T-helper 17 cell (primary cell): Measurements from ENCODE around the gene LEF1. TPM values are rescaled to one million over a fixed set of nuclear protein-coding genes. Genes with fewer than 3 reads are reported as not detected.
"Not testable (repeated sequence)": the region's sequence is repeated elsewhere in the genome, so short reads cannot be mapped to it uniquely, and the experiment has no call there.

Experiments
- ATAC-seq: fragments of 150-1000 bp; cut with Tn5 transposase; 2 replicates; pipeline ENCODE4 v1.10.0; 2021; ENCODE audit warnings: mild to moderate bottlenecking, moderate library complexity
- DNase-seq, 3 donors: peaks; one replicate each; pipeline versions ENCODE4 v3.0.0 to v3.0.0-alpha.2; 2020 to 2021
- H3K9me3 ChIP-seq: one replicate; pipeline ENCODE4 v1.7.0; 2013; ENCODE audit warnings: low read length, mild to moderate bottlenecking; ENCODE audit not compliant: control insufficient read depth, poor library complexity, severe bottlenecking
- H3K27ac Mint-ChIP-seq: one replicate; pipeline ENCODE4 v1.8.0; 2022; ENCODE audit warnings: mild to moderate bottlenecking, moderate library complexity, mixed read lengths
- H3K27me3 Mint-ChIP-seq: one replicate; pipeline ENCODE4 v1.8.0; 2022; ENCODE audit warnings: mixed read lengths
- H3K36me3 Mint-ChIP-seq: one replicate; pipeline ENCODE4 v1.8.0; 2022; ENCODE audit warnings: low read depth, mixed read lengths
- H3K4me1 Mint-ChIP-seq: one replicate; pipeline ENCODE4 v1.8.0; 2022; ENCODE audit warnings: mild to moderate bottlenecking, mixed read lengths
- H3K4me3 Mint-ChIP-seq: one replicate; pipeline ENCODE4 v1.8.0; 2022; ENCODE audit warnings: mild to moderate bottlenecking, moderate library complexity, mixed read lengths
- total RNA-seq, 4 donors: library from RNA in 2 of 4; stranded (reverse) in 2 of 4; gene quantifications; one replicate each; pipeline ENCODE4 v1.2.3 and lab custom pipeline; 2022 to 2026

The LEF1 gene
- total RNA-seq, 2 donors from 2014 or later = 236 to 319 TPM

DNA sequence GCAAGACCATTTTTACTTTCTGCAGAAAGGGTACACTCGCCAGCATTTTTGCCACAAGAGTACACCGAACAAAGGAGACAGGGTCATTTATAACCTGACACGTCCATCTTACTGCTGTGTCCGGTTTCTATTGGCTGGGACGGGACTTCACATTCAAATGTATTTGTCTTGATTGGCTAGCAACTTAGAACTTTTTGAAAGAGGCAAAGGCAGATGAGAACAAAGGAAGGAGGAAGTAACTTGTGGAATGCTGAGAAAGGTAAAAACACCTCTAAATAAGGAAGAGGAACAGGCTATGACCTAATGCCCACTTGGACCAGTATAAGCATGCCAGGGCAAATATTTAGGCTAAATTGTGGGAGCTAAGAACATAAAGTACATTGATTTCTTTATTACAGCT is 156.3 kb downstream of the LEF1 start:
- not testable (repeated sequence) for DNase-seq, H3K4me1 Mint-ChIP-seq, ATAC-seq, H3K27me3 Mint-ChIP-seq, H3K4me3 Mint-ChIP-seq, H3K27ac Mint-ChIP-seq, H3K9me3 ChIP-seq
- peaks cover 11% of the 10 kb centered on the region for H3K36me3 Mint-ChIP-seq

DNA sequence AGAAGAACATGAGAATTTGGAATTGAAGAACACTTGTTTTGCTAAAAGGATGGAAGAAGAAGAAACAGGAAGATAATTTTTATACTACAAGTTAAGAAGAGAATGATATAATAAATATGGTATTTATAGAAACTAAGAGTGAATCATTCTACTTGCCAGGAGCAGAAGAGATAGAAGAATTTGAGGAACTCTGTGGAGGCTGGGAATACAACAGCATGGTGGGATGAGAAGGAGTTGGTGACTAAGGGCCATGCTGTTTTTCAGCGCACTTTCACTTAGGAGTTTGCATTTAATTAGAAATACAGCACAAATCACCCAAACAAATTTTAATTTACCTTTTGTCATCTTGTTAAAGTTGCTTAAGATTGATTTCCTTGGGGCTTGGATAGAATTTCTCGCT is 158.6 kb downstream of the LEF1 start:
- Mint-ChIP-seq H3K27ac (no peak overlapping the region), H3K27me3 (no peaks in the 10 kb centered on the region), H3K36me3 (peaks cover 9% of the 10 kb centered on the region), H3K4me1 (peaks cover 12% of the 10 kb centered on the region), H3K4me3 (no peak overlapping the region)
- ATAC-seq (no peak), DNase-seq (no peak)
- H3K9me3 ChIP-seq = no peaks in the 10 kb centered on the region

DNA sequence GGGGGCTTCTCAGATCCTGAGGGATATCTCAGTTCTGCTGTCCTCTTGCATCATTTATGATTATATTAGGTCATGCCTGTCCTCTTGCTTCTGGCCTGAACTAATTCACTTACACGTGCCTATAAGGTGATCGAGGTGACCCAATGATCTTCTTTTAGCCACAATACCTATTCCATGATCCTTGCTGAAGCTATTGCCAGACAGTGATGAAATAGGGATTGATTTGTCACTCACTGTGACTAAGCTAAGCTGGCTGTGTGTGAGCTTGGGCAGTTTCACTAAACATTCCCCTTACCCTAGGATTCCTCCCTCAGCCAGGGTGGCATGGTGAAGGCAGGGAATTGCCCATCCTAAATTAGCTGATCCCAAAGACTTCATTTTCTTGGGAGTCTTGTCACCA is 160.0 kb downstream of the LEF1 start:
- H3K27me3 Mint-ChIP-seq = no peaks in the 10 kb centered on the region
- DNase-seq = no peak
- no peak overlapping the region for H3K4me3 Mint-ChIP-seq
- H3K4me1 Mint-ChIP-seq = peaks cover 21% of the 10 kb centered on the region
- H3K36me3 Mint-ChIP-seq = peaks cover 9% of the 10 kb centered on the region
- ATAC-seq = no peak
- no peak overlapping the region for H3K27ac Mint-ChIP-seq
- H3K9me3 ChIP-seq = no peaks in the 10 kb centered on the region

DNA sequence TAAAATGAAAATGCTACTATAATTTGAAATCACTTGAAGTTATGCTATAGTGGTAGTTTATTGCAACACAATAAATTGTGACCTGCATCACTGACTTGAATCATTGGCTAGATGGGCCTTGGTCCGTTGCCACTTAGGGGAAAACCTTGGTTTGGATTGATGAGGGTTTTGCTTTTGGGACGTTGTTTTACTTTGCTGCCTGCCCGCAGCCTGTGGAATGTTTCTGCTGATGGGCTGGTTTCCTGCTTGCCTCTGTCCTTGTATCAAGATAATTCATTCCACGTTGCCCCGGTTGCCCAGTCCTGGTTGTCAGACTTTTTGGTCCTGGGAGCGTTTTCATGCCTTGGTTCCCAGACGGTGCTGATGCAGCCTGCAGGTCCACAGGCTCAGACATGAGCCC is 160.7 kb downstream of the LEF1 start:
- H3K4me1 Mint-ChIP-seq = peaks cover 21% of the 10 kb centered on the region
- H3K27ac Mint-ChIP-seq = no peak overlapping the region

DNA sequence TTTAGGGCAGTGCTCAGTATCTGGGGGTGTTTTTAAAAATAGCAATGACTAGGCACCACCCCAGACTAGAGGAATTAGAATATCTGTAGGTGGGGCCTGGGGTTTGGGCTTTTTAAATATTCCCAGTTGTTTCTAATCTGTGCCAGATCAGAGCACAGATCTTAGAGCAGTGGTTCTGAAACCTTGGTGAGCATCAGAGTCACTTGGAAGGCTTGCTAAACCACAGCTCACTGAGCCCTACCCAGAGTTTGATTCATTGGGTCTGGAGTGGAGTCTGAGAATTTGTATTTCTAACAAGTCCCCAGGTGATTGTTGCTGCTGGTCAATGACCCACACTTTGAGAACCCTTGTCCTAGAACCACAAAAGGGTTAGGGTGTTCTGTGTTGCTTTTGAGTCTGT is 162.4 kb downstream of the LEF1 start:
- no peaks in the 10 kb centered on the region for H3K27me3 Mint-ChIP-seq
- H3K4me3 Mint-ChIP-seq = no peak overlapping the region
- no peak for DNase-seq
- H3K9me3 ChIP-seq = no peaks in the 10 kb centered on the region
- H3K4me1 Mint-ChIP-seq = peaks cover 19% of the 10 kb centered on the region
- ATAC-seq = no peak
- no peak overlapping the region for H3K27ac Mint-ChIP-seq
- H3K36me3 Mint-ChIP-seq = peaks cover 9% of the 10 kb centered on the region

More for the DNA sequence above, 160.7 kb downstream of the LEF1 start:
- Mint-ChIP-seq H3K27me3 (no peaks in the 10 kb centered on the region), H3K36me3 (peaks cover 9% of the 10 kb centered on the region), H3K4me3 (no peak overlapping the region)
- ATAC-seq = no peak
- no peaks in the 10 kb centered on the region for H3K9me3 ChIP-seq
- no peak for DNase-seq

DNA sequence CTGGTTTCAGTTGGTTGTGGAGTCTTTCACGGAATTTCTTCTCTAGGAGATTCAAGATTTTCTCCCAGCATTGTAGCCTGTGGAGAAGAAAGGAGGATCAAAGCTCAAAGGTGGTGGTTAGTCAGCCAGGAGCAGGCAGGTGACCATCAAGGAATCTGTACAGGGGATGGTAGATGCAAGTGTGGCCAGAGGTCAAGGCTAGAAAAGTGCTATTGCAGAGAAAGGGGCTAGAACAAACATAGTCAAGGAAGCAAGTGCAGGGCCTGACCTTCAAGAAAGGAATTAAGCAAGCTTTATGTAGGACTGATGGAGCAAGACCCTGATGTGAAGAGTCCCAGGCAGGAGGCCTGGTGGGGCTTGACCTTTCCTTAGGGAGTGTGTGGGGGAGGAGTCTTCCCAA is 162.9 kb downstream of the LEF1 start:
- ATAC-seq (no peak), DNase-seq (no peak)
- no peaks in the 10 kb centered on the region for H3K27me3 Mint-ChIP-seq
- H3K36me3 Mint-ChIP-seq = peaks cover 7% of the 10 kb centered on the region
- H3K27ac Mint-ChIP-seq = no peak overlapping the region
- no peaks in the 10 kb centered on the region for H3K9me3 ChIP-seq
- peaks cover 19% of the 10 kb centered on the region for H3K4me1 Mint-ChIP-seq
- H3K4me3 Mint-ChIP-seq = no peak overlapping the region

DNA sequence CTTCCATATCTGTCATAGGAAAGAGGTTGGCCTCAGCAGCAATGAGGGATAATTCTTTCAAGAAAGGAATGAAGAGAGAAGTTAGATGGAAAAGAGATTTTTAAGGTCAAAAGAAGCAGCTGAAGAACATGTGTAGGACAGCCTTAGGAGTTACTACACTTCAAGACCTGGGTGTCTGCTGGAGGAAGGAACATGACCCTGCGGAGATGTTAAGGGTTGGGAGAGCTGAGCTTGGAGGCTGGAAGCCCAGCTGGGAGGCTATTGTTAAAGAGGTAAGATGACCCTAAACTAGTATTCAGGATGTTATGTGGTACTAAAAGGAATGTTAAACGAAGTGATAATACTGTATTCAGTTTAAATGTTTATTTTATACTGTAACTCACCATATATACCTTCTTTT is 164.1 kb downstream of the LEF1 start:
- H3K36me3 Mint-ChIP-seq = peaks cover 6% of the 10 kb centered on the region
- H3K4me1 Mint-ChIP-seq = peaks cover 22% of the 10 kb centered on the region
- no peaks in the 10 kb centered on the region for H3K27me3 Mint-ChIP-seq
- H3K4me3 Mint-ChIP-seq = no peak overlapping the region
- ATAC-seq (no peak), DNase-seq (no peak)
- H3K27ac Mint-ChIP-seq = no peak overlapping the region
- no peaks in the 10 kb centered on the region for H3K9me3 ChIP-seq

DNA sequence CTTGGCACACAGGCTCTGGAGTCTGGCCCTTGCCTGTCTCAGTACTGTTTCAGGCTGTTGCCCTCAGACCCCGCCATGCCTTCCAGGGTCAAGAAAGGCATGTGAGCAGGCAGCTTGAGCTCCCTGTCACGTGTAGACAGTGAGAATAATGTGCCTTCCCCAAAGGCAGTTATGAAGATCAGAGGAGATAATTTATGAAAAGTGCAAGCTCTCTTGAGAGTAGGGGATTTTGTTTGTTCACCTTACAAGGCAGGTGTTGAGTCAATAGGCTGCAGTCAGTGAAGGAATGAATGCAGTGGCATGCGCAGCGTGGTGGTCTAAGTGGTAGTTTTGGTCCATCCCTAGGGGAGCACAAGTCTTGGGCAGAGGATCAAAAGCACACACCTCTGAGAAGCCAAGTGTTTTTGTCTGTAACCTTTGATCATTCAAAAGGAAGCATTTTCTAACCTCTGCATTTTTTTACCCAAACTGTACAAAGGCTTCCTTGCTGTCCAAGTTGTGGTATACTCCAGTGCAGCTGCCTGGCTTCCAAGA is 164.7 kb downstream of the LEF1 start:
- Mint-ChIP-seq H3K27me3 (no peaks in the 10 kb centered on the region), H3K36me3 (peaks cover 8% of the 10 kb centered on the region), H3K4me1 (peaks cover 24% of the 10 kb centered on the region), H3K27ac (no peak overlapping the region), H3K4me3 (no peak overlapping the region)
- ATAC-seq = no peak
- H3K9me3 ChIP-seq = no peaks in the 10 kb centered on the region
- no peak for DNase-seq

DNA sequence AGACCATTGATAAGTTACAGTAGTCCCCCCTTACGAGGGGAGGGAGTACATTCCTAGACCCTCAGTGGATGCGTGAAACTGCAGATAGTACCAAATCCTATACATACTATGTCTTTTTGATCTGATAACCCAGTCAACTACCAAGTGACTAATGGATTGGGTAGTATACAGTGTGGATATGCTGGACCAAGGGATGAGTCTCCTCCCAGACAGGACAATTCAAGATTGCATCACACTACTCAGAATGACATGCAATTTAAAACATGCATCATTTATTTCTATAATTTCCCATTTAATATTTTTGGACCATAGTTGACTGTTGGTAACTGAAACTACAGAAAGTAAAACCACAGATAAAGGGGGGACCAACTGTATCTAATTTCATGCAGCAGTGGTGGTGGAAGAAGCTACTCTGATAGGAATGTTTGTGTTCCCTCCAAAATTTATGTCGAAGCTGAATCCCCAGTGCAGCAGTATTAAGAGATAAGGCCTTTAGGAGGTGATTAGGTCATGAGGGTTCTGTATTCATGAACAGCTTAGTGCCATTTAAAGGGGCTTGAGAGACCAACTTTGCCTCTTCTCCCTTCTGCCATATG is 167.1 kb downstream of the LEF1 start:
- DNase-seq = no peak
- H3K27me3 Mint-ChIP-seq = no peaks in the 10 kb centered on the region
- no peak for ATAC-seq
- no peaks in the 10 kb centered on the region for H3K9me3 ChIP-seq
- H3K36me3 Mint-ChIP-seq = peaks cover 5% of the 10 kb centered on the region
- H3K4me1 Mint-ChIP-seq = peaks cover 32% of the 10 kb centered on the region
- H3K27ac Mint-ChIP-seq = no peak overlapping the region
- no peak overlapping the region for H3K4me3 Mint-ChIP-seq

DNA sequence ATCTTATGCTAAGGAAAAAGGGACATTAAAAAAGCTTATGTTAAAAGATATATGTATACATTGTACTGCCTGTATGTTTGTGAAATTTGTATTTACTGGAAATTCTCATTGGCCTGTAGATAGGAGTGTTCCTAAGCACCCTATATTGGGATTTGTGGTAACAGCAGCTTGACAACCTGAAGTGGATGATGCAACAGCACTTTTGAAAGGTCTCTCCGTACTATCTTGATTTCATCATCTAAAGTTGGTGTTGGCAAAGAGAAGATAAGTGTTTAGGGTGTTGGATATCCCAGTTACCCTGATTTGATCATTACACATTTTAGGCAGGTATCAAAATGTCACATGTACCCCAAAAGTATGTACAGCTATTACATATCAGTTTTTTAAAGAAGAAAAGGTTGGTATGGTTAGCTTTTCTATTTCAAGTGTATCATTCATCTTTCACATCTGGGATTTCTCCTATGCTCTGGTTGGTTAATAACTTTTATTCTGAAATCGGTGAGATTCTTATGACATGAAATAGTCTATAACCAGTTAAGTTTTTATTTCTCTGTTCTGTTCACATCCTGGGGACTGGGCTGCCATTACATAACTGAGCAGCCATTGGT is 168.7 kb downstream of the LEF1 start:
- Mint-ChIP-seq H3K27ac (no peak overlapping the region), H3K4me1 (peaks cover 35% of the 10 kb centered on the region)

DNA sequence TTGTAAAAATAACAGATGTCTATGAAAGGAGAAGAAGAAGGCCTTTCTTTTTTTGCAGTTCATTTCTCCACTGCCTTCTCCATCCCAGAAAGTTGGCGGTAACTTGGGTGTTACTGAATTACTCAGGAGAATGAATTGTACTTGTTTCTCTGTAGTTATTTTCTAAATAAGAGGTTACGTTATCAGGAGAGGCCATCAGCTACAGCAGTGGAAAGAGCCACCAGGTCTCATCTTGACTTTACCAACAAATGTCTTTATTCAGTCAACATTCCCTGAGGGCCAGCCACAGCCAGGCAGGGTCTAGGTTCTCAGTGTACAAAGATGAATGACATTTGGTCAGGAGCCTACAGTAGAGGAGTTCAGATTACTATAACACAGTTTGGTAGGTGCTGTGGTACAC is 170.9 kb downstream of the LEF1 start:
- H3K36me3 Mint-ChIP-seq = peaks cover 11% of the 10 kb centered on the region
- no peak for ATAC-seq

More for the DNA sequence above, 168.7 kb downstream of the LEF1 start:
- Mint-ChIP-seq H3K4me3 (no peak overlapping the region), H3K36me3 (peaks cover 11% of the 10 kb centered on the region), H3K27me3 (no peaks in the 10 kb centered on the region)
- no peaks in the 10 kb centered on the region for H3K9me3 ChIP-seq
- DNase-seq (no peak), ATAC-seq (no peak)

More for the DNA sequence above, 170.9 kb downstream of the LEF1 start:
- Mint-ChIP-seq H3K27ac (peak overlapping the region; percentile 32), H3K4me3 (no peak overlapping the region), H3K4me1 (peaks cover 38% of the 10 kb centered on the region), H3K27me3 (no peaks in the 10 kb centered on the region)
- H3K9me3 ChIP-seq = no peaks in the 10 kb centered on the region
- DNase-seq = no peak
